ENCODE results near the gene MECR.

The MECR gene

GRCh38 chr1:29271724-29272123 lies 41.0 kb upstream of the MECR start:
- no peak for TF ChIP-seq CTCF (conservative IDR thresholded peaks at IDR 0.05; ENCODE audit: low read depth, low read length)
- peak; percentile 65 for DNase-seq (ENCODE audit: low read depth)
- H3K4me3 ChIP-seq (ENCODE audit: low read length): peak overlapping the region; percentile 23

- TF ChIP-seq CTCF (conservative IDR thresholded peaks at IDR 0.05; ENCODE audit: low read depth, low read length): no peak
- no peak for DNase-seq (ENCODE audit: low read depth)
- no peak overlapping the region for H3K4me3 ChIP-seq (ENCODE audit: low read length)
Observed at GRCh38 chr1:29270929-29271521, 40.3 kb upstream of the MECR start.

GRCh38 chr1:29269382-29269781 lies 38.6 kb upstream of the MECR start:
- no peak overlapping the region for H3K4me3 ChIP-seq (ENCODE audit: low read length)
- DNase-seq (ENCODE audit: low read depth): no peak
- TF ChIP-seq CTCF (conservative IDR thresholded peaks at IDR 0.05; ENCODE audit: low read depth, low read length): no peak

GRCh38 chr1:29267321-29268070 lies 36.8 kb upstream of the MECR start:
- H3K4me3 ChIP-seq (ENCODE audit: low read length): no peak overlapping the region
- no peak for TF ChIP-seq CTCF (conservative IDR thresholded peaks at IDR 0.05; ENCODE audit: low read depth, low read length)
- no peak for DNase-seq (ENCODE audit: low read depth)

GRCh38 chr1:29266912-29267311 lies 36.2 kb upstream of the MECR start:
- no peak for TF ChIP-seq CTCF (conservative IDR thresholded peaks at IDR 0.05; ENCODE audit: low read depth, low read length)
- no peak for DNase-seq (ENCODE audit: low read depth)
- H3K4me3 ChIP-seq (ENCODE audit: low read length): no peak overlapping the region

- H3K4me3 ChIP-seq (ENCODE audit: low read length): no peak overlapping the region
- TF ChIP-seq CTCF (conservative IDR thresholded peaks at IDR 0.05; ENCODE audit: low read depth, low read length): no peak
- DNase-seq (ENCODE audit: low read depth): no peak
Observed at GRCh38 chr1:29264773-29265389, 34.1 kb upstream of the MECR start.

Measured in retinal pigment epithelial cell (primary cell).